DMS79 (cell line): ENCODE results near the gene CLDN5.
"Not testable (repeated sequence)": the region's sequence is repeated elsewhere in the genome, so short reads cannot be mapped to it uniquely, and the experiment has no call there.

Experiments used
- DNase-seq: peaks from one replicate; lab custom pipeline; 2025; lab: John Stamatoyannopoulos, UW

CLDN5 gene

DNA sequence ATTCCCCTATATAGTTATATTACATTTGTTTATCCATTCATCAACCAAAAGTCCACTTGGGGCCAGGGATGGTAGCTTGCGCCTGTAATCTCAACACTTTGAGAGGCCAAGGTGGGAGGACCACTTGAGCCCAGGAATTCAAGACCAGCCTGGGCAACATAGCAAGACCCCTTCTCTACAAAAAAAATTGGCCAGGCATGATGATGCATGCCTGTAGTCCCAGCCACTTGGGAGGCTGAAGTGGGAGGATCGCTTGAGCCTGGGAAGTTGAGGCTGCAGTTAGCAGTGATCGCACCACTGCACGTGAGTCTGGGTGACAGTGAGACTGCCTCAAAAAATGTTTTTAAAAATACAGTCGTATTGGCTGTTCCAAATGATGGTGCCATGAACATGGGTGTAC, 24.2 kb upstream of the CLDN5 start:
- DNase-seq: not testable (repeated sequence)

DNA sequence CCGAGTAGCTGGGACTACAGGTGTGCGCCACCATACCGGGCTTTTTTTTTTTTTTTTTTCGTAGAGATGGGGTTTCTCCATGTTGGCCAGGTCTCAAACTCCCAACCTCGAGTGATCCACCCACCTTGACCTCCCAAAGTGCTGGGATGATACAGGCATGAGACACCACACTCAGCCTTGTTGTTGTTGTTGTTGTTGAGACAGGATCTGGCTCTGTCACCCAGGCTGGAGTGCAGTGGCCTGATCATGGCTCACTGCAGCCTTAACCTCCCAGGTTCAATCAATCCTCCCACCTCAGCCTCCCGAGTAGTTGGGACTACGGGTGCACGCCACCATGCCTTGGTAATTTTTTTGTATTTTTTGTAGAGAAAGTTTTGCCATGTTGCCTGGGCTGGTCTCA, 23.4 kb upstream of the CLDN5 start:
- DNase-seq: no peak

- no peak for DNase-seq
Measured at GRCh38 chr22:19546680-19547079, 22.5 kb upstream of the CLDN5 start.

DNA sequence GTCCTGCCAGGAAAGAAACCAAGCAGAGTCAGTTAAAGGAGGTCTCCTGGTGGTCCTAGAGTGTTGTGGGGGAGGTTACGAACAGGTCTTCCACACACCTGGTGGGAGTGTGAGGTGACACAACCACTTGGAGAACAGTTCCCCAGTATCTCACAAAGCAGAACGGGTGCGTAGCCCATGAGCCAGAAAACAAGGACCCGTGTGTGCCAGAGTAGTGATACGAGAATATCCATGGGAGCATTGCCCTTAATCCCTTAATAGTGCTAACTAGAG, 21.7 kb upstream of the CLDN5 start:
- DNase-seq: no peak

DNA sequence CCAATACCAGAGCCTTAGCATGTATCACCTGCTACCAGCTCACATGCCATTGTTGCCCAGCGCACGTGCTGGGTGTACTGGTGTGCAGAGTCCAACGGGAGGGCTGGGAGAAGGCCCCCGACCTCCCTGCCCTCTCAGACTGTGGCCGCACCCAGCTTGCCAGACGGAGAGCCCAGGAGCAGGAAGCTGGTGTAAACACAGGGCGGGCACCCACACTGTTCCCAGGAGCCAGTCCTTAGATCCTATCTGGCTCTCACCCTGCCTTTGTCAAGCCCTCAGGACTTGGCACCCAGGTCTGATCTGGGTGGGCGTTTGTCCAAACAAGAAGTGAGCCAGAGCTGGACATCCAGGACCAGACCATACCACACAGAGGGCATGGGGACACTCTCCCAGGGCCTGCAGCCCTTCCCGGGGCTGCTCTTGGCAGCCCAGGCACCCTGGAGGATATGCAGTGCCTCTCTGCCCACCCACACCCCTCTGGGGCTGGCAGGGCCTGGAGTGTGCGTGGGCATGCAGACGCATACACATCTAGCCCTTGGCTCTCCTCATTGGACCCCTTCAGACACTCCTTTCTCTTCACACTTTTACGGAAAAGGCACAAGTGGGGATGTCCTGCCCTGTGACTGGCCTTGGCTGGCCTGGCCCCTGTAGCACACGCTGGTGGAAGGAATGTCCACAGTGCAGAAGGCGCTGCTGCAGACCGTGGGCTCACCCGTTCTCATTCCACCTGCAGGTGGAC, 19.9 kb upstream of the CLDN5 start:
- DNase-seq: no peak

DNA sequence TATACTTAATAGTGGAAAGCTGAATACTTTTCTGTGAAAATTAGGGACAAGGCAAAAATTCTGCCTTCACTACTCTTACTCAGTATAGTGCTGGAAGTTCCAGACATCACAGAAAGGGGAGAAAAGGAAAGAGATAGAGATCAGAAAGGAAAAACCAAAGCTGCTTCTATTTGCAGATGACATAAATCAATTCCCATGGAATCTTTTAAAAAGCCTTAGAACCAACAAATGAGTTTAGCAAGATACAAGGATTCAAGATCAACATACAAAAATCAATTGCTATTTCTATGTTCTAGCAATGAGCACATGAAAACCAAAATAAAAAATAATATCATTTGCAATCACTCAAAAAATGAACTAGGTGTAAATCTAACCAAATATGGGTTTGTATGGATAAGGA, 16.2 kb upstream of the CLDN5 start:
- no peak for DNase-seq

GRCh38 chr22:19537941-19538488, 13.8 kb upstream of the CLDN5 start:
- no peak for DNase-seq

GRCh38 chr22:19536564-19536963, 12.4 kb upstream of the CLDN5 start:
- DNase-seq: no peak

DNA sequence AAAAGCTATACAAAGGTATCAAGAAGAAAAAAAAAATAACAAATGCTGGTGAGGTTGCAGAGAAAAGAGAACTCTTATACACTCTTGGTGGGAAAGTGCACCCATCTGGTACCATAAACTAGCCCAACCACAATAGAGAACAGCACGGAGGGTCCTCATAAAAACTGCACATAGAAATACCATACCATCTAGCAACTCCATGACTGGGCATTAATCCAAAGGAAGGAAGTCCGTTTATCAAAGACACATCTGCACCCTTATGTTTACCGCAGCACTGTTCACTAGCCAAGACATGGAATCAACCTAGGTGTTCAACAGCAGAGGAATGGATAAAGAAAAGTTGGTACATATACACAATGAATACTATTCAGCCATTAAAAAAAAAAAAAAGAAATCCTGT, 10.8 kb upstream of the CLDN5 start:
- DNase-seq: no peak

DNA sequence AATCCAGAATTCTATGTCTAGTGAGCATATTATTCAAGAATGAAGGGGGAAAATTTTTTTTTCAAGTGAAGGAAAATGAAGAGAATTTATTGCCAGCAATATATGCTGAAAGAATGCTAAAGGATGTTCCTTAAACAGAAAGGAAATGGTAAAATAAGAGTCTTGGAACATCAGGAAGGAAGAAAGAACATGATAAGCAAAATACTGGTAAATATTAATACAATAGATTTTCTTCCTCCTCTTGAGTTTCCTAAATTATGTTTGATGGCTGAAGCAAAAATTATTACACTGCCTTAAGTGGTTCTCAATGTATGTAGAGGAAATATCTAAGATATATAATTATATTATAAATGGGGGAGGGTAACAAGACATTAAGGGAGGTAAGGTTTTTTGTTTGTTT, 9.6 kb upstream of the CLDN5 start:
- no peak for DNase-seq

DNA sequence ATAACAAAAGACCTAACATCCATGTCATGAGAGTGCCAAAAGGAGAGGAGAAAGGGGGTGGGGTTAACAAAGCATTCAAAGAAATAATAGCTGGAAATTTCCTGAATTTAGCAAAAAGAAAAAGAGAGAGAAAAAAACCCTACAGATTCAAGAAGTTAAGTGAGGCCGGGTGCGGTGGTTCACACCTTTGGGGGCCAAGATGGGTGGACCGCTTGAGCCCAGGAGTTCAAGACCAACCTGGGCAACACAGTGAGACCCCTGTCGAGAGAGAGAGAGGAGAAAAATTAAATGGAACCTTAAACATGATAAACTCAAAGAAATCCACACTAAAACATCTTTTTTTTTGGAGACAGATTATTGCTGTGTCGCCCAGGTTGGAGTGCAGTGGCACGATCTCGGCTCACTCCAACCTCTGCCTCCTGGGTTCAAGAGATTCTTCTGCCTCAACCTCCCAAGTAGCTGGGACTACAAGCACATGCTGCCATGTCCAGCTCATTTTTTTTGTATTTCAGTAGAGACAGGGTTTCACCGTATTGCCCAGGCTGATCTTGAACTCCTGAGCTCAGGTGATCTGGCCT, 8.9 kb upstream of the CLDN5 start:
- DNase-seq: no peak

GRCh38 chr22:19531327-19531726, 7.1 kb upstream of the CLDN5 start:
- not testable (repeated sequence) for DNase-seq

- DNase-seq: no peak
Measured at GRCh38 chr22:19530751-19531150, 6.5 kb upstream of the CLDN5 start.

GRCh38 chr22:19529811-19530210, 5.6 kb upstream of the CLDN5 start:
- no peak for DNase-seq

DNA sequence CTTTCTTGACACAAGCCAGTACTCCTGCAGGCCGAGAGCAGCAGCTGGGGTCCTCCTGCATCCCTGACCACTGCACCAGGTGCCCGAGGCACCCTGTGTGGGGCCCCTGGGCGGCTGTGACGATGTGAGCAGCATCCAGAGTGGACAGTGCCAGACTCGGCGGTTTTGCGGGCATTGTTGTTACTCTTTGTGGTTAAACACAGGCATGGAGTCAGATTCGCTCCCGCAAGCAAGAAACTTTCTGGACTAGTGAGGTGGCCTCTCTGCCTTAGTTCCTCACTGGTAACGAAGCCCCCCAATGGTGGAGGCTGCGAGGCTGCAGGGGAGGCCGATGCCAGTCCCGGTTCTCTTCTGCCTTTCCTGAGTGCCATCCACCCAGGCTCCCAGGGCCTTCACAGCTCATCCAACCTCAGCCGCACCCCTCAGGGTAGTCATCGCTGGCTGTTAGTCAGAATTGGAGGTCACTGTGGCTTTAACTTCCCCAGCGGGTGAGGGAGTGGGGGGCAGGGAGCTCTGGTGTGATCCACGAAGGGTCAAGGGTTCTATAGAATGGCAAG, 3.7 kb upstream of the CLDN5 start:
- DNase-seq: no peak

GRCh38 chr22:19527321-19527721, 3.1 kb upstream of the CLDN5 start:
- DNase-seq: no peak

DNA sequence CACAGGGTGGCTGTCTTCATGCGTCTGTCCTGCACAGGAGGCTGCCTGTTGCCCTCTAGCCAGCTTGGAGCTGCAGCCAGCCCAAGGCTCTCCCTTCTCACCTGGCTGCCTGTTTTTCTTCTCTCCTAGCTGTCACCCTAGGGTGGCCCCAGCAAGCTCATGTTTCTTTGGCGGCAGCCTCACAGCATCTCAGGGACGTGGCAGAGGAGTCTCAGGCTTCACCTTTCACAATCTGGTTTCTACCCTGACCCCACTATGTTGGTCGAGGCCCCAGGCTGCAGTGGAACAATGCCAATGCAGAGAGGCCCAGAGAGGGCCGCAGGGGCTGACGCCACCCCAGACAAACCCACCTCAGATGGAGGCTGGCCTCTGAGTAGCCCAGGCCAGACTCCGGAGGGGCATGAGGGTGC, 2.5 kb upstream of the CLDN5 start:
- no peak for DNase-seq

DNA sequence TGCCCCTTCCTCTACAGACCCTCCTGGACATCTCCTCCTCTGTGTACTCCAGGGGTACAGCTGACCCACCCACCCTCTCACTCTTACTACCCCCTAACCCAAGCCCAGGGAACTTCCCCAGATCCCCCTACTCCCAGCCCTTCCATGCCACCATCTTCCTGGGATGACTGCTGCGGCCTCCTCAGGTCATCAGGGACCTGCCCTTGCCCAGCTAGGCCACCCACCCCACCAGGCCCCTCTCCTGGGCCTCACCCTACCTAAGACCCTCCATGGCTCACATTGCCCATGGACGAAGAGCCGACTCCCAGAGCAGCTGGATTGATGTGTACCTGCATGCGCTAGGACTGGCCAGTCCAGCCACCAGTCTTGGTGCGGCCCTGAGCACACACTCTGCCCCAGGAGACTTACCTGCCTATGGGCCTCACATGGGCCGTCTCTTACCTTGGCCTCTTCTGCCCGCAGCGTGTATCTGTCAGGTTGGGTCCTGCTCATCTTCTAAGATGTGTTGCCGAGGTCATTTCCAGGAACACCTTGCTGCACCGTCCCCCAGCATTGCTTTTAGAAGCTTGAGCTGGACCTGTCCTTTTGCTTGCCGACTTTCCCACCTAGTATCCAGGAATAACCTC, 2.0 kb upstream of the CLDN5 start:
- DNase-seq: no peak

DNA sequence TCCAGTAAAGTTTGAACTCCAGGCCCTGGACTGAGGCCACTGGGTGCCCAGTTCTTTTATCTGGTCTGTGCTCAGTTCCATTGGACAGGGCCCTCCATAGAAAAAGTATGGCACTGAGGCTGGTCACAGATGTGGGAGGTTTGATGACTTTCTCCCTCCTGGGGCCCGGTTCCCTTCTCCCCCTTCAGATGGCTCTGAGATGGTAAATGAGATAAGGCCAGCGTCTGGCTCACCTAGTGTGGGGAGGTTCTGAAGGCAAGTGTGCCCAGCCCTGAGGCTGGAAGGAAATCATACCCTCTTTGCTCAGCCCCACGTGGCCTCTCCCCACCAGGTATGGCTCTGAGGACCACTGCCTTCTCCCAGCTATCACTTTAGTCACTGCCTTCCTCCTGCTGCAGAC, 1.5 kb upstream of the CLDN5 start:
- DNase-seq: no peak

DNA sequence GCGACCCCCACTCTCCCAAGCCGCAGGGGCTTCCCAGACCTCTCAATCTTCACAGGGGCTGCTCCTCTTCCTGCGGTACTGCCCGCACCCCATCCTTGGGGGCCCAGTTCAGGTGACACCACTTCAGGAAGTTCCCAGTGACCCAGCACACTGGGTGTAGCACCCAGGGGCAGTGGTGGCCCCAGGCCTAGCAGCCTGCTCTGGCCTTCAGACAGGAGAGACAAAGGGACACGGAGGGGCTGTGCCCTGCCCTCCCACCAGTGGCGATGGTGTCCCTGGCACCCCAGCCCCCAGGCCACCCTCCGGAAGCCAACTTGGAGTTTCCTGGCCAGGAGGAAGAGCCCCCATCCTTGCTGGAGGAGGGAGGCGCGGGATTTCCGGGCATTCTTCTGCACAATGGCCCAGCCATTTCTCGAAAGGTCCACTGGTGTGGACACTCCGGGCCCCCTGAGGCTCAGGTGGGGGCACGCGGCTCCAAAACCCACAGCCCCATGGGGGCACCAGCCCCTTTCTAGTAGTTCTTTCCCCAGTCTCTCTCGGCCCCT, 978 bp upstream of the CLDN5 start:
- DNase-seq: no peak

DNA sequence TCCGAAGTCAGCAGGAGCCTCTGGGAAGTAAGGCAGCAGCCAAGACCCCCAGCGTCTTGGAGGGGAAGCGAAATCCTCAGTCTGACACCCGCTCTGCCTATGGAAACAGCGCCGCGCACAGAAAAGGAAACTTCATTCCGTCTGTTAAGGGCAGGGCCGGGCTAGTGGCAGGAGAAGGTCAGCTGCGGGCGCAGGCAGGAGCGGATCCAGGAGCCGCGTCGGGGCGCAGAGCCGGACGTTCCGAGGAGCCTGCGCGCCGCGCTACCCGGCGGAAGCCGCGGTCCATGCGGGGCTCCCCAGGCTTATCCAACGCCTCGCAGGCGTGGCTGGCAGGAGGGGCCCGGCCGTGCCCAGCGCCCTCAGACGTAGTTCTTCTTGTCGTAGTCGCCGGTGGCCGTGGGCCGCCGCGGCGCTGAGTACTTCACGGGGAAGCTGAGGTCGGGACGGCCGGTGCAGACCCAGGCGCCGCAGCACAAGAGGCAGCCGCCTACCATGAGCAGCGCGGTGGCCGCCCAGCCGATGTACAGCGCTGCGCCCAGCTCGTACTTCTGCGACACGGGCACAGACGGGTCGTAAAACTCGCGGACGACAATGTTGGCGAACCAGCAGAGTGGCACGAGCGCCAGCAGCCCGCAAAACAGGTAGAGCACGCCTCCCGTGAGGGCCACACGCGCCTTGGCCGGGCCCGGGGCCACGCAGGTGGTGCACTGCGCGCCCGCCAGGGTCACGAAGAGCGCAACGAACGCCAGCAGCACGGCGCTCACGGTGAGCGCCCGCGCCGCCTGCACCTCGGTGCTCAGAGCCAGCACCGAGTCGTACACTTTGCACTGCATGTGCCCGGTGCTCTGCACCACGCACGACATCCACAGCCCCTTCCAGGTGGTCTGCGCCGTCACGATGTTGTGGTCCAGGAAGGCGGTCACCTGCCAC, 705 bp downstream of the CLDN5 start:
- DNase-seq: no peak

- no peak for DNase-seq
Measured at GRCh38 chr22:19522881-19523239, 1.4 kb downstream of the CLDN5 start.
